GM20000 (cell line): ENCODE results near the gene ZDHHC7.
A peak's percentile ranks its signal among the peaks of the same experiment; 100 is the strongest.
"Not testable (repeated sequence)": the region's sequence is repeated elsewhere in the genome, so short reads cannot be mapped to it uniquely, and the experiment has no call there.

Experiments used
- DNase-seq: peaks from one replicate; pipeline ENCODE4 v3.0.0; 2012; ENCODE audit warnings: low spot score
- TF ChIP-seq, protein P1 (sequence below): IDR thresholded peaks from 2 replicates; pipeline ENCODE4 v1.5.1; 2012; ENCODE audit warnings: mild to moderate bottlenecking, control low read depth; ENCODE audit errors: extremely low read depth, missing control alignments

The ZDHHC7 gene

DNA sequence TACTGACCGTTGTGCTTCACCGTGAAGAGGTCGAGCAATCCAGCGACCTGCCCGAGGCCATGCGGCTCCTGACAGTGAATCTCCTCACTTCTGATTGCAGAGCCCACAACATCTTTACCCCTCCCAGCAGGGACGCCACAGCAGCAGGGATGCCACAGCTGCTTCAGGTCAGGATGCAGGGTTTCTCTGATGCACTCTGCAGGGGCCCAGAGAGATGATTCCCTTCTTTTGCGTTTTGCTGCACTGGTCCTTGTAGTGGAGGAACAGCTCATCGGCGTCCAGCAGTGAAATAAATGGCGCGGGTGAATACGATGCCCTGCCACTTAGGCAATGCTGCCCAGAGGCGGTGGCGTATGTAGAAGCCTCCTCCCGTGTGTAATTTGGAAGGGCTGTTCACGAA lies 21.8 kb upstream of the ZDHHC7 start:
- DNase-seq, result no peak
- TF ChIP-seq, protein P1, sequence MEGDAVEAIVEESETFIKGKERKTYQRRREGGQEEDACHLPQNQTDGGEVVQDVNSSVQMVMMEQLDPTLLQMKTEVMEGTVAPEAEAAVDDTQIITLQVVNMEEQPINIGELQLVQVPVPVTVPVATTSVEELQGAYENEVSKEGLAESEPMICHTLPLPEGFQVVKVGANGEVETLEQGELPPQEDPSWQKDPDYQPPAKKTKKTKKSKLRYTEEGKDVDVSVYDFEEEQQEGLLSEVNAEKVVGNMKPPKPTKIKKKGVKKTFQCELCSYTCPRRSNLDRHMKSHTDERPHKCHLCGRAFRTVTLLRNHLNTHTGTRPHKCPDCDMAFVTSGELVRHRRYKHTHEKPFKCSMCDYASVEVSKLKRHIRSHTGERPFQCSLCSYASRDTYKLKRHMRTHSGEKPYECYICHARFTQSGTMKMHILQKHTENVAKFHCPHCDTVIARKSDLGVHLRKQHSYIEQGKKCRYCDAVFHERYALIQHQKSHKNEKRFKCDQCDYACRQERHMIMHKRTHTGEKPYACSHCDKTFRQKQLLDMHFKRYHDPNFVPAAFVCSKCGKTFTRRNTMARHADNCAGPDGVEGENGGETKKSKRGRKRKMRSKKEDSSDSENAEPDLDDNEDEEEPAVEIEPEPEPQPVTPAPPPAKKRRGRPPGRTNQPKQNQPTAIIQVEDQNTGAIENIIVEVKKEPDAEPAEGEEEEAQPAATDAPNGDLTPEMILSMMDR, result no peak

DNA sequence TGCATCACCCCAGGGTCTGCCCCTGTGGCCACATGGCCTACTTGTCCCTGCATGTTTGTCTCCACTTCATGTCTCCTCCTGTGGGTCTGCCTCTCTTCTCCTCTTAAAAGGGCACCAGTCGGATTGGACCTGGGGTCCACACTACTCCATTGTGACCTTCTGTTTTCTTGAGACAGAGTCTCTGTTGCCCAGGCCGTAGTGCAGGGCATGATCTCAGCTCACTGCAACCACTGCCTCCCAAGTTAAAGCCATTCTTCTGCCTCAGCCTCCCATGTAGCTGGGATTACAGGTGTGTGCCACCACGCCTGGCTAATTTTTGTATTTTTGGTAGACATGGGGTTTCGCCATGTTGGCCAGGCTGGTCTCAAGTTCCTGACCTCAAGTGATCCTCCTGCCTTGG lies 20.9 kb upstream of the ZDHHC7 start:
- not testable (repeated sequence) for DNase-seq

- TF ChIP-seq, protein P1, result no peak
- no peak for DNase-seq
Observed at GRCh38 chr16:85031451-85031850, 20.1 kb upstream of the ZDHHC7 start.

DNA sequence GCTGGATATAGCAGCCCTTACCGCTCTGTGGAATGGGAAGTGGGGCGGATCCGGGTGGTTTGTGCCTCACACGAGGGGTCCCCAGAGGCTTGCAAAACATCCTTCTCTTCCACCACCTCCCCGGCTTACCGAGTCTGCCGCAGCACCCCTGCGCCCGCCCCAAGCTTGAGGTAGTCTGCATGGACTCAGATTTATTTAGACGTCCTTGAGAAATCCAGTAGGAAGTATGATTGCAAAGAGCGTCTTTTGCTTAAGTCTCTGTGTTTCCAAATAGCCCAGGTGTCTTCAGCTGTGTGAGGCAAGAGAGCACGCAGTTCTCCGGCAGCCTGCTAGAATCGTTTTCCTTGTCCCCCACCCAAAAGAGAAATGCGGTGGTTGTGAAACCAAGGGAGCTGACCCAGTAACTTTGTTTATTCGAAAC lies 18.7 kb upstream of the ZDHHC7 start:
- no peak for DNase-seq
- TF ChIP-seq, protein P1, result no peak

DNA sequence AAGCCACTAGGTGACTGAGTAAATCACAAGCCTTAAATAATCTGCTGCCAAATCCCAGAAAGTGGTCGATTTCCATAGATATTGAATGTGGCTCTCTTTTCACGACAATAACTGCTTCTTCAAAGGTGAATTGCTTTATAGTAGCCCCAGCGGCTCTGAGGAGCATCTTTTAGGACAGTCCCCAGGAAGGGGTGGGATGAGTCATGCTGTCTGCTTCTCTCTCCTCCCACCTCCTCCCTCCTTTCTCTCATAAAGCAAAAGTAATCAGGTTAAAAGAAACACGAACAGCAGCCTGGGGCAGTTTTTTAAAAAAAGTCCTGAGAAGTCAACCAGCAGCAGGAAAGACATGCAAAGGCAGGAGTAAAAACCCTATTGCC lies 18.1 kb upstream of the ZDHHC7 start:
- DNase-seq, result peak; percentile 74
- TF ChIP-seq, protein P1, result no peak

- DNase-seq, result peak; percentile 68
- TF ChIP-seq, protein P1, result no peak
Observed at GRCh38 chr16:85028685-85029407, 17.5 kb upstream of the ZDHHC7 start.

DNA sequence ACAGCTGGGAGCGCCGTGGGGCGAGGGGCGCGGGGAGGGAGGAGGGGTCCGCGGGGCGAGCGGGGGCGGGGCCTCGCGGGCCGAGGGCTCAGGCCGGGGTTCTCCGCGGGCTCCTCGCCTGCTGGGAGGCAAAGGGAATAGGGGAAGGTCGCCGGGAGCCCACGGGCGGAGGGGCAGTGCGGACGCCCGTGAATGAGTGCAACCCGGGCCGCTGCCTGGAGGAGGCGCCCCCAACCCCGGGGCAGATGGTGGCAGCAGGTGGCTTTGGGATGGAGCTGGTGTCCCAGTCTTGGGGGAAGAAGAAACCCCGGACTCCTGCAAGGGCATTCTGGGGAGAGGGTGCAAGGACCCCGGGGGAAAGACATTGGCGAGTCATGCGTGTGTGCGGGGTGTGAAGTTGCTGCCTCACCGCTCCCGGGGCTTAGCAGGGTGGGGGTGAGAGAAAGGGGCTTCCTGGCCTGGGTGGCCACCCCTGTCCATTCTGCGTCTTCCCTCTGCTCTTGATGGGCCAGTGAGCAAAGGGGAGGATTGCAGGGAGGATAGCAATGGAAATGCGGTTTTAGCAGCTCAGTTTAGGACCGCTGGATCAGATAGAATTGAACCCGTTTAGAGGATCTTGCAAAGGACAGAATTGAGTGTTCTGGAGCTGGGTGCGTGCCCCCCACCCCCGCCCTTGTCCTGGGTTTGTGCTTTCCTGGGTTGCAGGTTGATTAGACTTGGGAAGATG lies 16.8 kb upstream of the ZDHHC7 start:
- TF ChIP-seq, protein P1, result peak; percentile 20
- DNase-seq, result no peak
